HG03135 (cell line): ENCODE data around the gene CMIP.

Source experiments
- ATAC-seq: cut with Tn5 transposase; IDR thresholded peaks from one replicate; pipeline ENCODE4 v1.9.1; 2021; ENCODE audit warnings: mild to moderate bottlenecking, moderate library complexity; ENCODE audit not compliant: unreplicated experiment

Gene CMIP

GRCh38 chr16:81650281-81650680 is 205.7 kb downstream of the CMIP start:
- ATAC-seq = no peak

GRCh38 chr16:81650982-81651562 is 206.5 kb downstream of the CMIP start:
- ATAC-seq = no peak

GRCh38 chr16:81651758-81652718 is 207.4 kb downstream of the CMIP start:
- ATAC-seq = no peak

GRCh38 chr16:81652798-81653505 is 208.3 kb downstream of the CMIP start:
- no peak for ATAC-seq

GRCh38 chr16:81654346-81654745 is 209.7 kb downstream of the CMIP start:
- ATAC-seq = no peak

- ATAC-seq = no peak
Measured at GRCh38 chr16:81655469-81656162, 211.0 kb downstream of the CMIP start.

- no peak for ATAC-seq
Measured at GRCh38 chr16:81657224-81657623, 212.6 kb downstream of the CMIP start.

GRCh38 chr16:81657781-81658180 is 213.2 kb downstream of the CMIP start:
- ATAC-seq = no peak

- no peak for ATAC-seq
Measured at GRCh38 chr16:81658373-81658772, 213.8 kb downstream of the CMIP start.

- ATAC-seq = no peak
Measured at GRCh38 chr16:81659249-81659648, 214.6 kb downstream of the CMIP start.

- no peak for ATAC-seq
Measured at GRCh38 chr16:81661082-81661481, 216.5 kb downstream of the CMIP start.

- no peak for ATAC-seq
Measured at GRCh38 chr16:81664153-81664552, 219.5 kb downstream of the CMIP start.

- ATAC-seq = no peak
Measured at GRCh38 chr16:81665588-81665987, 221.0 kb downstream of the CMIP start.

GRCh38 chr16:81666113-81666512 is 221.5 kb downstream of the CMIP start:
- ATAC-seq = no peak

GRCh38 chr16:81668243-81669097 is 223.9 kb downstream of the CMIP start:
- ATAC-seq = no peak

GRCh38 chr16:81669473-81670350 is 225.1 kb downstream of the CMIP start:
- ATAC-seq = no peak

- no peak for ATAC-seq
Measured at GRCh38 chr16:81671738-81672597, 227.4 kb downstream of the CMIP start.

- no peak for ATAC-seq
Measured at GRCh38 chr16:81673432-81673831, 228.8 kb downstream of the CMIP start.
